Measurements from ENCODE around the gene LRRC37A3. TPM values are rescaled to one million over a fixed set of nuclear protein-coding genes. Genes with fewer than 3 reads are reported as not detected.
"Not testable (repeated sequence)": the region's sequence is repeated elsewhere in the genome, so short reads cannot be mapped to it uniquely, and the experiment has no call there.

Gene LRRC37A3
- total and polyA plus RNA-seq, 2 of the 13 experiments (the other 11 are each of a cell fraction or from before 2014, with no cell fraction given), result 0.62 to 1.1 TPM

- H3K27me3 ChIP-seq (ENCODE audit: control insufficient read depth in 1 of 2, insufficient read depth in 2 of 2, low read length in 2 of 2); H3K4me3 ChIP-seq (replicated peaks in 1 of 3; ENCODE audit: insufficient read depth in 1 of 3, low read depth in 2 of 3, low read length in 3 of 3); intact Hi-C loops (cut with micrococcal nuclease; ENCODE audit: unreplicated experiment); H2AFZ ChIP-seq (ENCODE audit: low read length); H3K79me2 ChIP-seq (ENCODE audit: insufficient read depth, low read length); CTCF ChIA-PET (ENCODE audit: low intra/inter-chr PET ratio, low total read pairs); H4K20me1 ChIP-seq (ENCODE audit: insufficient read depth, low read length); H3K4me2 ChIP-seq (ENCODE audit: low read depth, low read length); POLR2A ChIA-PET; in situ Hi-C loops (cut with HindIII; ENCODE audit: extremely low pct_ligation_motif_present, low pct_unique_long_range_greater_than_20kb); H3K27ac ChIP-seq (ENCODE audit: extremely low read length, insufficient read depth, low read length); H3K9ac ChIP-seq (ENCODE audit: insufficient read depth, low read depth, low read length); BruUV-seq (replicated peaks); H3K9me3 ChIP-seq (ENCODE audit: low read length); H3K36me3 ChIP-seq (replicated peaks in 1 of 2; ENCODE audit: control insufficient read depth in 1 of 2, insufficient read depth in 2 of 2, low read length in 2 of 2); TF ChIP-seq EP300 (CRISPR knock-in tag; IDR thresholded peaks at IDR 0.05; ENCODE audit: borderline replicate concordance); SOX6 (IDR thresholded peaks at IDR 0.05): not testable (repeated sequence)
- WGBS (ENCODE audit: low lambda C conversion rate), result 11% methylated on average over 3 of the region's 3 CpGs
- FAIRE-seq (peak; percentile 50), ATAC-seq (peak; percentile 74), DNase-seq (ENCODE audit: low spot score) (peak; percentile 70)
- peaks cover 39% of the 10 kb centered on the region for H3K4me1 ChIP-seq (ENCODE audit: insufficient read depth, low read length)
- TF ChIP-seq EP300 (IDR thresholded peaks at IDR 0.05; ENCODE audit: low read depth in 2 of 2, low read length in 2 of 2) (0 out of 4 replicates have a peak, but pooled peaks of 1 of the 2 experiments have one; percentile 13), GATAD2A (CRISPR knock-in tag; IDR thresholded peaks at IDR 0.05) (peak; percentile 82), RXRA (CRISPR knock-in tag; IDR thresholded peaks at IDR 0.05) (peak; percentile 79; the same call in 1 of the 2 replicates), HNF1B (CRISPR knock-in tag; IDR thresholded peaks at IDR 0.05) (0 out of 2 replicates have a peak, but pooled peaks have one; percentile 48), ETV5 (CRISPR knock-in tag; IDR thresholded peaks at IDR 0.05; ENCODE audit: borderline replicate concordance) (peak; percentile 17; the same call in 1 of the 2 replicates), ZGPAT (CRISPR knock-in tag; IDR thresholded peaks at IDR 0.05) (peak; percentile 43; the same call in 1 of the 2 replicates), ARID5B (CRISPR knock-in tag; IDR thresholded peaks at IDR 0.05) (peak; percentile 91), MIER3 (CRISPR knock-in tag; IDR thresholded peaks at IDR 0.05; ENCODE audit: borderline replicate concordance) (peak; percentile 67; the same call in 1 of the 2 replicates), PAXIP1 (CRISPR knock-in tag; conservative IDR thresholded peaks at IDR 0.05) (peak; percentile 69), IRF2 (CRISPR knock-in tag; IDR thresholded peaks at IDR 0.05) (peak; percentile 52; the same call in 1 of the 2 replicates), SOX6 (CRISPR knock-in tag; IDR thresholded peaks at IDR 0.05) (0 out of 2 replicates have a peak, but pooled peaks have one; percentile 29)
Observed at GRCh38 chr17:64932850-64933249, 13.6 kb upstream of the LRRC37A3 start.

Measured in HepG2 (cell line).